Measurements from ENCODE around the gene HOXC13. TPM values are rescaled to one million over a fixed set of nuclear protein-coding genes. Genes with fewer than 3 reads are reported as not detected.

Gene HOXC13
- total and polyA plus RNA-seq, 9 of the 15 experiments (the other 6 are each of a cell fraction or from before 2014, with no cell fraction given): 0.03 to 0.29 (median 0.17) TPM; not detected in 2

GRCh38 chr12:53984901-53985691, 46.5 kb downstream of the HOXC13 start, which contains the start of gene HOXC10 (continued):
- TF ChIP-seq, protein P1, sequence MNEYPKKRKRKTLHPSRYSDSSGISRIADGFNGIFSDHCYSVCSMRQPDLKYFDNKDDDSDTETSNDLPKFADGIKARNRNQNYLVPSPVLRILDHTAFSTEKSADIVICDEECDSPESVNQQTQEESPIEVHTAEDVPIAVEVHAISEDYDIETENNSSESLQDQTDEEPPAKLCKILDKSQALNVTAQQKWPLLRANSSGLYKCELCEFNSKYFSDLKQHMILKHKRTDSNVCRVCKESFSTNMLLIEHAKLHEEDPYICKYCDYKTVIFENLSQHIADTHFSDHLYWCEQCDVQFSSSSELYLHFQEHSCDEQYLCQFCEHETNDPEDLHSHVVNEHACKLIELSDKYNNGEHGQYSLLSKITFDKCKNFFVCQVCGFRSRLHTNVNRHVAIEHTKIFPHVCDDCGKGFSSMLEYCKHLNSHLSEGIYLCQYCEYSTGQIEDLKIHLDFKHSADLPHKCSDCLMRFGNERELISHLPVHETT (CRISPR knock-in tag; conservative IDR thresholded peaks at IDR 0.05 in 1 of 2, IDR thresholded peaks at IDR 0.05 in 1 of 2): 0 out of 4 replicates have a peak, but pooled peaks of 1 of the 2 experiments have one; percentile 29
- TF ChIP-seq NR3C1 (CRISPR knock-in tag; IDR thresholded peaks at IDR 0.05): no peak
- TF ChIP-seq RBM15 (IDR thresholded peaks at IDR 0.05; ENCODE audit: insufficient read depth, low read length): no peak
- TF ChIP-seq ZNF830 (CRISPR knock-in tag; IDR thresholded peaks at IDR 0.05): no peak
- no peak for TF ChIP-seq ZNF133 (CRISPR knock-in tag; IDR thresholded peaks at IDR 0.05)
- no peak for TF ChIP-seq ZNF146 (CRISPR knock-in tag; IDR thresholded peaks at IDR 0.05; ENCODE audit: unreplicated experiment)
- TF ChIP-seq SFPQ (IDR thresholded peaks at IDR 0.05; ENCODE audit: low read depth, low read length): no peak
- TF ChIP-seq PRMT5 (CRISPR knock-in tag; IDR thresholded peaks at IDR 0.05): no peak
- TF ChIP-seq USF1 (CRISPR knock-in tag; IDR thresholded peaks at IDR 0.05): peak; percentile 83
- TF ChIP-seq SMARCC2 (IDR thresholded peaks at IDR 0.05; ENCODE audit: low read depth): no peak
- no peak for TF ChIP-seq ILK (tag; IDR thresholded peaks at IDR 0.05; ENCODE audit: borderline replicate concordance, low read depth)
- TF ChIP-seq, protein P2, sequence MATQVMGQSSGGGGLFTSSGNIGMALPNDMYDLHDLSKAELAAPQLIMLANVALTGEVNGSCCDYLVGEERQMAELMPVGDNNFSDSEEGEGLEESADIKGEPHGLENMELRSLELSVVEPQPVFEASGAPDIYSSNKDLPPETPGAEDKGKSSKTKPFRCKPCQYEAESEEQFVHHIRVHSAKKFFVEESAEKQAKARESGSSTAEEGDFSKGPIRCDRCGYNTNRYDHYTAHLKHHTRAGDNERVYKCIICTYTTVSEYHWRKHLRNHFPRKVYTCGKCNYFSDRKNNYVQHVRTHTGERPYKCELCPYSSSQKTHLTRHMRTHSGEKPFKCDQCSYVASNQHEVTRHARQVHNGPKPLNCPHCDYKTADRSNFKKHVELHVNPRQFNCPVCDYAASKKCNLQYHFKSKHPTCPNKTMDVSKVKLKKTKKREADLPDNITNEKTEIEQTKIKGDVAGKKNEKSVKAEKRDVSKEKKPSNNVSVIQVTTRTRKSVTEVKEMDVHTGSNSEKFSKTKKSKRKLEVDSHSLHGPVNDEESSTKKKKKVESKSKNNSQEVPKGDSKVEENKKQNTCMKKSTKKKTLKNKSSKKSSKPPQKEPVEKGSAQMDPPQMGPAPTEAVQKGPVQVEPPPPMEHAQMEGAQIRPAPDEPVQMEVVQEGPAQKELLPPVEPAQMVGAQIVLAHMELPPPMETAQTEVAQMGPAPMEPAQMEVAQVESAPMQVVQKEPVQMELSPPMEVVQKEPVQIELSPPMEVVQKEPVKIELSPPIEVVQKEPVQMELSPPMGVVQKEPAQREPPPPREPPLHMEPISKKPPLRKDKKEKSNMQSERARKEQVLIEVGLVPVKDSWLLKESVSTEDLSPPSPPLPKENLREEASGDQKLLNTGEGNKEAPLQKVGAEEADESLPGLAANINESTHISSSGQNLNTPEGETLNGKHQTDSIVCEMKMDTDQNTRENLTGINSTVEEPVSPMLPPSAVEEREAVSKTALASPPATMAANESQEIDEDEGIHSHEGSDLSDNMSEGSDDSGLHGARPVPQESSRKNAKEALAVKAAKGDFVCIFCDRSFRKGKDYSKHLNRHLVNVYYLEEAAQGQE (IDR thresholded peaks at IDR 0.05; ENCODE audit: borderline replicate concordance): peak; percentile 82
- TF ChIP-seq, protein P2 (CRISPR knock-in tag; IDR thresholded peaks at IDR 0.05; ENCODE audit: low read depth): no peak
- peak; percentile 64; the same call in 1 of the 2 replicates for TF ChIP-seq LCOR (CRISPR knock-in tag; IDR thresholded peaks at IDR 0.05)

Data from K562 (cell line).